MV-4-11 (cell line): ENCODE data around the gene RNF167.
A peak's percentile ranks its signal among the peaks of the same experiment; 100 is the strongest.
"Not testable (repeated sequence)": the region's sequence is repeated elsewhere in the genome, so short reads cannot be mapped to it uniquely, and the experiment has no call there.

Experiments used
- DNase-seq: peaks from one replicate; lab custom pipeline; 2025; lab: John Stamatoyannopoulos, UW

RNF167 gene

GRCh38 chr17:4902540-4902939, 37.5 kb upstream of the RNF167 start:
- no peak for DNase-seq

- DNase-seq: peak; percentile 36
These were observed 36.8 kb upstream of the RNF167 start, which contains the start of gene CHRNE for GRCh38 chr17:4903051-4903818. TSS of gene CHRNE (minus strand) at chr17:4903098. CDS start at chr17:4903063, 35 bp downstream.

- not testable (repeated sequence) for DNase-seq
These were observed 33.4 kb upstream of the RNF167 start for GRCh38 chr17:4906642-4907041.

- no peak for DNase-seq
These were observed 31.8 kb upstream of the RNF167 start for GRCh38 chr17:4908301-4908700.

GRCh38 chr17:4908711-4909496, 31.2 kb upstream of the RNF167 start:
- peak; percentile 88 for DNase-seq

- no peak for DNase-seq
These were observed 26.1 kb upstream of the RNF167 start for GRCh38 chr17:4913994-4914393.

GRCh38 chr17:4914551-4914950, 25.5 kb upstream of the RNF167 start:
- not testable (repeated sequence) for DNase-seq

- no peak for DNase-seq
These were observed 20.5 kb upstream of the RNF167 start for GRCh38 chr17:4919511-4920047.

- peak; percentile 75 for DNase-seq
These were observed 19.6 kb upstream of the RNF167 start for GRCh38 chr17:4920351-4921048.

GRCh38 chr17:4921320-4921719, 18.7 kb upstream of the RNF167 start:
- DNase-seq: no peak

- not testable (repeated sequence) for DNase-seq
These were observed 13.3 kb upstream of the RNF167 start for GRCh38 chr17:4926577-4927335.

- DNase-seq: no peak
These were observed 11.2 kb upstream of the RNF167 start for GRCh38 chr17:4928881-4929280.

- DNase-seq: no peak
These were observed 8.1 kb upstream of the RNF167 start, which contains the start of gene GP1BA for GRCh38 chr17:4931963-4932362. TSS of gene GP1BA (plus strand) at chr17:4932277. CDS start at chr17:4932605, 328 bp downstream.

- no peak for DNase-seq
These were observed 7.3 kb upstream of the RNF167 start for GRCh38 chr17:4932756-4933155.

GRCh38 chr17:4933646-4934045, 6.4 kb upstream of the RNF167 start:
- DNase-seq: no peak

- DNase-seq: peak; percentile 70
These were observed 5.7 kb upstream of the RNF167 start for GRCh38 chr17:4934173-4934979.

- DNase-seq: no peak
These were observed 4.4 kb upstream of the RNF167 start for GRCh38 chr17:4935650-4936049.

- no peak for DNase-seq
These were observed 3.6 kb upstream of the RNF167 start for GRCh38 chr17:4936436-4936835.

- no peak for DNase-seq
These were observed 2.5 kb upstream of the RNF167 start for GRCh38 chr17:4937553-4937952.

GRCh38 chr17:4938069-4938491, 2.0 kb upstream of the RNF167 start:
- no peak for DNase-seq
